GM21717 (cell line): ENCODE results near the gene BEST2.
A peak's percentile ranks its signal among the peaks of the same experiment; 100 is the strongest.
"Not testable (repeated sequence)": the region's sequence is repeated elsewhere in the genome, so short reads cannot be mapped to it uniquely, and the experiment has no call there.

ENCODE experiments used
- ATAC-seq: cut with Tn5 transposase; IDR thresholded peaks from one replicate; pipeline ENCODE4 v1.9.1; 2021; ENCODE audit warnings: mild to moderate bottlenecking, moderate library complexity; ENCODE audit not compliant: unreplicated experiment

BEST2 gene

DNA sequence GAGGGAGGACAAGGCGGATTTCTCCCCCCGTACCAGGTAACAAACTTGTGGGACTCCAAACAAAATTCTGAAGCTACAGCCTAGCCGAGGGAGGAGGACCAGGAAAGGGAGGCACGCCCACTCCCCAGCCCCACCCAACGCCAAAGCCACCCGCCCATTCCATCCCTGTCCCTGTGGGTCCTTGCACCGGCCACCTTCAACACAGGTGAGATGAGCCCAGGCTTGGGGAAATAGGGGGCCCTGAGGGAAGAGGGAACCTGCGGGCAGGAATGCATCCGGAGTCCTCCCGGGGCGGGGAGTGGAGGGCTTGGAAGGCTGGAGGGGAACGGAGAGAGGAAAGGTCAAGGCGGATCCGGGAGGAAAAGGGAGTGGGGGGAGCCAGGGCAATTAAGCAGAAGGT, at the start of gene BEST2:
TSS of gene BEST2 (plus strand) at position 157 of the 400 bp plus-strand sequence. CDS start 802 bp downstream, outside the sequence.
- no peak for ATAC-seq

DNA sequence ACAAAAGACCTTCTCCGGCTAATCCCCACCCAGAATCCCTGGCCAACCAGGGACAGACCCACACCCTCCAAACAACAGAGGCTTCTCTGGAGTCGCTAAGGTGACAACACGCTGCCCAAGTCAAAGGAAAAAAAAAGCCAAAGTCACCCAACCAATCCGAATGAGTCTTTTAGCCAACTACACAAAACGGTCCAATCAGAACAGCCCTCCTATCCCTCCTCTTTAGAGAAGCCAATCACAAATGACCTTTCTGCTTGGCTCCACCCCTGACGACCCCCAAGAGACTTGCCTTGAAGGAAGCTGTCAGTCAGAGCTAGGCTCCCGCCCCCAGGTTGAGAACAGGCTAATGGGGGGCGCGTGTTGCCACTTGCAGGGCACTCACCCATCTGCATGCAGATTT, 48.5 kb upstream of the BEST2 start:
- ATAC-seq: no peak

DNA sequence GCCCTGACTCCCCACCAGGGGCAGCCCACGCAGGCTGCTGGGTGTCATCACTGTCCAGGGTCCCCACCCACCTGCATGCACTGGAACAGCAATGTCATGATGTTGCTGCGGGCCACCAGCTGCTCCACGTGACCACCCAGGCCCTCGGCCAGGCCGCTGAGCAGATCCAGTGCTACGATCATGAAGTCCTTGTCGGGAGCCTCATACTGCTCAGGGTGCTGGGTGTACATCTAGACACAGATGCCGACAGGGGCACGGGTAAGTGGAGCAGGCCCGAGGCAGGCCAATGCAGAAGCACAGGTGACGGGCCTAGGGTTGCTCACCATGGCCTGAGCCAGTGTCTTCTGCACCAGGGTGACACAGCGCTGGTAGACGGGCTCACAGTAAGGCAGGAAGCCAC, 46.4 kb upstream of the BEST2 start:
- ATAC-seq: no peak

DNA sequence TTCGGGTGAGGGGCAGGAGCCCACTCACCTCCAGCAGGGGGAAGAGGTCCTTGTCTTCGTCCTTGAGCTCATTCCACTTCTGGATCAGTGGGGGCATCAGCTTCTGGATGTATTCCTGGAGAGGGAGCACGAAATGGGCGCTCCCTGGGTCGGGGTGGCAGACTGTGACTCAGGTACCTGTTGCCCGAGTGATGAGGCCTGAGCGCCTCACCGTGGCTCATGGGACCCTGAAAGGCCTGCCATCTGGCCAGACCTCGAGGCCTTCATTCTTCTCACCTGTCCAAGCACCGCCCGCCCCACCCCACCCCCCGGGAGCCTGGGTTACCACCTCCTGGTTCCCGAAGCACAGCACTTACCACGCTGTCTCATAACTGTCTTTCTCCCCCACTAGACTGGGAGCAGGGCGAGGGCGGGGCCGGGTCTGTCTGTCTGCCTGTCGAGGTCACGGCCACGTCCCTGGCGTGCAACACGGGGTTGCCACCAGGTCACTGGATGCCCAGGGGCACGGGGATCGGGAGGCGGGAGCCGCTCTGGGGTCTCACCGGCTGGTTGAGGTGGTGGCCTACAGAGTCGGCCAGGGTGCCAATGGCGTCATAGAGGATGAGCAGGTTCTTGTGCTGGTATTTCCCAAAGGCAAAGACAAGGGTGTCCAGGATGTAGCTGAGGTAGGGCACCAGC, 45.8 kb upstream of the BEST2 start:
- ATAC-seq: no peak

- ATAC-seq: no peak
Observed at GRCh38 chr19:12706332-12706718, 45.3 kb upstream of the BEST2 start.

- ATAC-seq: no peak
Observed at GRCh38 chr19:12708641-12709040, 43.0 kb upstream of the BEST2 start.

DNA sequence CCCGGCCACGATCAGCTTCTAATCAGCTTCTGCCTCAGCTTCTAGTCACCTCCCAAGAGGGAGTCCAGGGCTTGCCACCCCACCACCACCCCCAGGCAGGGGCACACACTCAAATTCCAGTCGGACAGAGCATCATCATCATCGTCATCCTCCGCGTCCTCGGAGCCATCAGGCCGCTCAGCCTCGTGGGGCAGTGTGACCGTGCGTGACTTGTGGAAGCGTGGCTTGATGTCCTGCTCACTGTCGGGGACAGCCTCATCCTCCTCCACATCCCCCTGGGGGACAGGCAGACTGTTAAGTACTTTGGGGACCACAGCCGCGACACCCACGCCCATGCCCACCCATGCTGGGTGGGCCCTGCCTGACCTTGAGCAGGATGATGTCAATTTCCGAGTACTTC, 40.4 kb upstream of the BEST2 start:
- no peak for ATAC-seq

DNA sequence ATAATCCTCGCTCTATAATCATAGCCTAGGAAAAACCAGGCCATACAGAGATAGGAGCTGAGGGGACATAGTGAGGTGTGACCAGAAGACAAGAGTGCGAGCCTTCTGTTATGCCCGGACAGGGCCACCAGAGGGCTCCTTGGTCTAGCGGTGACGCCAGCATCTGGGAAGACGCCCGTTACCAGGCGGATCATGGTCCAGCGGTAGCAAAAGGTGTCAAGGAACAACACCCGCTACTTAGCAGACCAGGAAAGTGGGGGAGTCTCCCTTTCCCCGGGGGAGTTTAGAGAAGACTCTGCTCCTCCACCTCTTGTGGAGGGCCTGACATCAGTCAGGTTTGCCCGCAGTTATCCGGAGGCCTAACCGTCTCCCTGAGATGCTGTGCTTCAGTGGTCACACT, 39.5 kb upstream of the BEST2 start:
- not testable (repeated sequence) for ATAC-seq

GRCh38 chr19:12713304-12713703, 38.3 kb upstream of the BEST2 start:
- ATAC-seq: not testable (repeated sequence)

GRCh38 chr19:12715102-12715501, 36.5 kb upstream of the BEST2 start:
- no peak for ATAC-seq

DNA sequence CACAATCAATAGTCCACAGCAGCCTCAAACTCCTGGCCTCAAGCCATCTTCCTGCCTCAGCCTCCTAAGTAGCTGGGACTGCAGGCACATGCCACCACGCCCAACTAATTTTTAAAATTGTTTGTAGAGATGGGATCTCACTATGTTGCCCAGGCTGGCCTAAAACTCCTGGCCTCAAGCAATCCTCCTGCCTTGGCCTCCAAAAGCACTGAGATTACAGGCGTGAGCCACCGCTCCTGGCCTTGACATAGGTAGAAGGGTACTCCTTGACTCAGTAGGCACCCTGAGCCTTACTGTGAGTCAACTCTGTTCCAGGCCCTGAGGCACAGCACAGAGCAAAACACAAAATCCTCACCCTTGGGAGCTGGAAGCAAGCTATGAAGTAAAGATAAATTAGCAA, 35.7 kb upstream of the BEST2 start:
- no peak for ATAC-seq

DNA sequence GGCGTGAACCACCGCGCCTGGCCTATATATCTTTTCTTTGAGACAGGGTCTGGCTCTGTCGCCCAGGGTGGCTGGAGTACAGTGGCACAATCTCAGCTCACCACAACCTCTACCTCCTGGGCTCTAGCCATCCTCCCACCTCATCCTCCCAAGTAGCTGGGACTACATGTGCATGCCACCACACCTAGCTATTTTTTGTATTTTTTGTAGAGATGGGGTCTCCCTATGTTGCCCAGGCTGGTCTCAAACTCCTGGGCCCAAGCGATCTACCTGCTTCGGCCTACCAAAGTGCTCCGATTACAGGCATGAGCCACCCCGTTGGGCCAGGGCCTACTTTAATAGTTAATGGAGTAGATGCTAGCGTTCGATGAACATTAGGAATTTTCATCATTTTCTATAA, 31.3 kb upstream of the BEST2 start:
- ATAC-seq: no peak

DNA sequence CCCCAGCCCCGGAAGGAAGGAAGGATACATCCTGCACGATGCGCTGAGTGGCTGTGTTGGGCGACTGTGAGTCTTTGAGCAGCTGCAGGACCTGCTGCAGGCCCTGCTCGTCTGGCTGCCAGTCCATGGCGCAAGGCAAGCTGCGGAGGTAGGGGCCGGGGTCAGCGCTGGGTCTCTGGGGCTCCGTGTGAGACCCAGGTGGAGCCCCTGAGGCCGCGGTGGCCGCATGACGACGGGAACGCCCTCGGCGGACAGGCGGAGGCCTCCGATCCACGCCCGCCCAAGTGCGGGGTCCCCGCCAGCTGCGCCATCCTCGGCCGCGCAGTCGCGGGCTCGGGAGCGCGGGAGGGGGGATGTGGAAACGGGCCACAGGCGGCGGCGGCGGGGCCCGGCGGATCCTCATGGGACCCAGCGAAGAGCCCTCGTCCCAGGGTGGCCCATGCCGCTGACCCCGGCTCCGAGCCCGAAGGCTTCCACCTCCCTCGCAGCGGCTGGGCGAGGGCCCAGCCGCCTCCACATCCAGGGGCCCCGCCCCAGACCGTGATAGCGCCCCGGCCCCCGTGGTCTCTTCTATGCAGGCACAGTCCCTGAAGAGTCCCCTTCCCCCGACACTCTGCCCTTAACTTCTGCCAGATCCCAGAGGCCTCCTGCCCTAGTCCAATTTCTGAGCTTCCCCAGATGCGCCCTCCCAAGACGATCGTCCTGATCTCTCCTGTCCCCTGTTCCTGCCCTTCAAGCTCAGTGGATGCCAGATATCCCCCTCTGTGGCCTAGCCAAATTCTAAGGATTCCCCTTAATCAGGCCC, 30.5 kb upstream of the BEST2 start:
- ATAC-seq: no peak

- peak; percentile 17 for ATAC-seq
Observed at GRCh38 chr19:12721656-12722565, 29.7 kb upstream of the BEST2 start.

- peak; percentile 54 for ATAC-seq
Observed at GRCh38 chr19:12722566-12723380, 28.8 kb upstream of the BEST2 start.

DNA sequence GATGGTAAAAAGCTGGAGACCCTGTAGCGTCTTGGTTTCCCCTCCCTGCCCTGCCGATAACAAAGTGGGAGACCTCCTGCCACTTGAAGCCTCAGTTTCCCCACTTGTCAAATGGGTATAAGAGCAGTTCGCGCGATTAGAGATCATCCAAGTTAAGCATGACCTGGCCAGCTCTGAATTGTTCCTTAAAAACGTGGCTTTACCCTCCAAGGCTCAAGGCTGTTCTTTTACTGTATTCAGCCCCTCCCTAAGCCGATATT, 28.3 kb upstream of the BEST2 start:
- no peak for ATAC-seq

GRCh38 chr19:12723641-12724426, 27.8 kb upstream of the BEST2 start, which contains the start of gene TNPO2:
TSS of gene TNPO2 (minus strand) at chr19:12723932. CDS start at chr19:12720977, 2,955 bp downstream.
- no peak for ATAC-seq

DNA sequence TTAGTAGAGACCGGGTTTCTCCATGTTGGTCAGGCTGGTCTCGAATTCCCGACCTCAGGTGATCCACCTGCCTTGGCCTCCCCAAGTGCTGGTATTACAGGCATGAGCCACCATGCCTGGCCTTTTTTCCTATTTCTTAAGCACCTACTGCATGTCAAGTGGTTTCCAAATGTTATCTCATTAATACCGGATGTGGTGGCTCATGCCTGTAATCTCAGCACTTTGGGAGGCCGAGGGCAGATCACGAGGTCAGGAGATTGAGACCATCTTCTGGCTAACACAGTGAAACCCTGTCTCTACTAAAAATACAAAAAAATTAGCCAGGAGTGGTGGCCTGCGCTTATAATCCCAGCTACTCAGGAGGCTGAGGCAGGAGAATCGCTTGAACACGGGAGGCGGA, 26.0 kb upstream of the BEST2 start:
- ATAC-seq: not testable (repeated sequence)

- no peak for ATAC-seq
Observed at GRCh38 chr19:12726988-12727316, 24.6 kb upstream of the BEST2 start.
